Heart left ventricle (tissue), 13 donors: ENCODE data around the gene GALNT14.

Source experiments
- POLR2A ChIP-seq, 2 donors: fragments of 450-650 bp; IDR thresholded peaks; one replicate each; pipeline ENCODE4 v1.6.1; 2017; ENCODE audit warnings: antibody characterized with exemption in 2 of 2, mild to moderate bottlenecking in 2 of 2, moderate library complexity in 2 of 2
- TF ChIP-seq, protein P1 (sequence below), 12 donors: fragments of 200-600 bp; sonication (generic) in 4 of 12; IDR thresholded peaks; one replicate each; pipeline versions ENCODE4 v1.5.0 to v1.8.0; 2018 to 2022; ENCODE audit warnings: antibody characterized with exemption in 12 of 12, mild to moderate bottlenecking in 5 of 12
- donor health status: ischemic (EF 13 %, LVEDD 7.1; RV severe dilation, severe dysfunction).
- donor health status: DM: no; HTN: yes; CAD: no.
- donor health status: DM: no; HTN: no; CAD: no.
- donor health status: ischemic (EF 25% LVEDD 6.9; RV normal size, moderate dysfunction).
- donor health status: ischemic (EF 25% LVEDD 5.7; RV mildly dilated, moderate dysfunction).
- donor health status: ischemic (EF 35%, LVEDD 5.7; RV mildly dilated, moderate dysfunction).
- donor health status: nonischemic (EF 11% LVEDD 7.7; RV severe dilation, severe dysfunction).
- donor health status: DM: yes; HTN: yes; CAD: no.
- donor health status: PGD.
- donor health status: ischemic (EF 29% LVEDD 5.4; RV normal size, mild dysfunction).
- donor health status: nonischemic (EF 23%, LVEDD 6.1; RV moderate dilation, normal function).

- TF ChIP-seq, protein P1, sequence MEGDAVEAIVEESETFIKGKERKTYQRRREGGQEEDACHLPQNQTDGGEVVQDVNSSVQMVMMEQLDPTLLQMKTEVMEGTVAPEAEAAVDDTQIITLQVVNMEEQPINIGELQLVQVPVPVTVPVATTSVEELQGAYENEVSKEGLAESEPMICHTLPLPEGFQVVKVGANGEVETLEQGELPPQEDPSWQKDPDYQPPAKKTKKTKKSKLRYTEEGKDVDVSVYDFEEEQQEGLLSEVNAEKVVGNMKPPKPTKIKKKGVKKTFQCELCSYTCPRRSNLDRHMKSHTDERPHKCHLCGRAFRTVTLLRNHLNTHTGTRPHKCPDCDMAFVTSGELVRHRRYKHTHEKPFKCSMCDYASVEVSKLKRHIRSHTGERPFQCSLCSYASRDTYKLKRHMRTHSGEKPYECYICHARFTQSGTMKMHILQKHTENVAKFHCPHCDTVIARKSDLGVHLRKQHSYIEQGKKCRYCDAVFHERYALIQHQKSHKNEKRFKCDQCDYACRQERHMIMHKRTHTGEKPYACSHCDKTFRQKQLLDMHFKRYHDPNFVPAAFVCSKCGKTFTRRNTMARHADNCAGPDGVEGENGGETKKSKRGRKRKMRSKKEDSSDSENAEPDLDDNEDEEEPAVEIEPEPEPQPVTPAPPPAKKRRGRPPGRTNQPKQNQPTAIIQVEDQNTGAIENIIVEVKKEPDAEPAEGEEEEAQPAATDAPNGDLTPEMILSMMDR (IDR thresholded peaks at IDR 0.05): no peak
- no peak for TF ChIP-seq POLR2A (IDR thresholded peaks at IDR 0.05)
Measured at GRCh38 chr2:30914456-30914855, 223.8 kb downstream of the GALNT14 start.
